Posterior cingulate gyrus (tissue), 11 donors: ENCODE measurements around the gene CADM1.

ENCODE experiments used
- DNase-seq, 10 donors: peaks; one replicate each; pipeline versions ENCODE4 v3.0.0 to v3.0.0-alpha.2; 2020 to 2021; ENCODE audit warnings: mixed read lengths in 3 of 10
- intact Hi-C: fragments of 100-400 bp; cut with DNase I; formaldehyde crosslinking; loops from one replicate; pipeline ENCODE4 v1.15.1; 2023

CADM1 gene

GRCh38 chr11:115453693-115454490 is 50.3 kb downstream of the CADM1 start:
- intact Hi-C loops, result no loop called here
- no peak for DNase-seq

- intact Hi-C loops, result no loop called here
- no peak for DNase-seq
Measured at GRCh38 chr11:115452241-115452640, 52.0 kb downstream of the CADM1 start.

- intact Hi-C loops, result no loop called here
- no peak for DNase-seq
Measured at GRCh38 chr11:115450519-115450918, 53.7 kb downstream of the CADM1 start.

- DNase-seq, result no peak
- intact Hi-C loops, result no loop called here
Measured at GRCh38 chr11:115447273-115447864, 56.8 kb downstream of the CADM1 start.

GRCh38 chr11:115446214-115446613 is 58.0 kb downstream of the CADM1 start:
- DNase-seq, result no peak
- intact Hi-C loops, result no loop called here

GRCh38 chr11:115444542-115444941 is 59.7 kb downstream of the CADM1 start:
- no peak for DNase-seq
- intact Hi-C loops, result no loop called here

GRCh38 chr11:115439969-115440540 is 64.2 kb downstream of the CADM1 start:
- intact Hi-C loops, result no loop called here

GRCh38 chr11:115439385-115439784 is 64.8 kb downstream of the CADM1 start:
- intact Hi-C loops, result no loop called here
- DNase-seq, result no peak

More at GRCh38 chr11:115439969-115440540, 64.2 kb downstream of the CADM1 start:
- DNase-seq, result no peak

- peak in 1 of 10 donors; percentile 80 for DNase-seq
- intact Hi-C loops, result no loop called here
Measured at GRCh38 chr11:115437902-115438575, 66.2 kb downstream of the CADM1 start.

GRCh38 chr11:115430345-115430744 is 73.9 kb downstream of the CADM1 start:
- intact Hi-C loops, result no loop called here
- DNase-seq, result no peak

- intact Hi-C loops, result no loop called here
- DNase-seq, result no peak
Measured at GRCh38 chr11:115428306-115428705, 75.9 kb downstream of the CADM1 start.

- intact Hi-C loops, result no loop called here
- no peak for DNase-seq
Measured at GRCh38 chr11:115425816-115426215, 78.4 kb downstream of the CADM1 start.

- intact Hi-C loops, result no loop called here
- DNase-seq, result no peak
Measured at GRCh38 chr11:115425250-115425649, 79.0 kb downstream of the CADM1 start.

- intact Hi-C loops, result no loop called here
Measured at GRCh38 chr11:115423728-115424459, 80.3 kb downstream of the CADM1 start.

GRCh38 chr11:115421992-115422689 is 82.1 kb downstream of the CADM1 start:
- intact Hi-C loops, result no loop called here
- no peak for DNase-seq

More at GRCh38 chr11:115423728-115424459, 80.3 kb downstream of the CADM1 start:
- no peak for DNase-seq

GRCh38 chr11:115421352-115421991 is 82.7 kb downstream of the CADM1 start:
- peak in 1 of 10 donors; percentile 10 for DNase-seq

GRCh38 chr11:115420505-115420904 is 83.7 kb downstream of the CADM1 start:
- DNase-seq, result no peak
- intact Hi-C loops, result no loop called here

More at GRCh38 chr11:115421352-115421991, 82.7 kb downstream of the CADM1 start:
- intact Hi-C loops, result no loop called here

- DNase-seq, result no peak
- intact Hi-C loops, result no loop called here
Measured at GRCh38 chr11:115418626-115419025, 85.6 kb downstream of the CADM1 start.

- intact Hi-C loops, result no loop called here
- DNase-seq, result no peak
Measured at GRCh38 chr11:115418081-115418480, 86.1 kb downstream of the CADM1 start.
